GM23338 (cell line): ENCODE measurements around the gene DLGAP4. TPM values are rescaled to one million over a fixed set of nuclear protein-coding genes. Genes with fewer than 3 reads are reported as not detected.

Experiments
- ATAC-seq: fragments of 200-7000 bp; cut with Tn5 transposase; 3 replicates; pipeline ENCODE4 v1.9.1; 2020
- DNase-seq: peaks from one replicate; pipeline ENCODE4 v3.0.0-alpha.2; 2015; ENCODE audit warnings: low spot score
- H2AFZ ChIP-seq: fragments of 200-600 bp; sonication (generic); 2 replicates; pipeline ENCODE4 v1.8.0; 2016; ENCODE audit warnings: antibody characterized with exemption, mild to moderate bottlenecking, moderate library complexity
- H3F3A ChIP-seq: fragments of 200-600 bp; sonication (generic); replicated peaks from 2 replicates; pipeline ENCODE4 v1.8.0; 2017; ENCODE audit warnings: antibody characterized with exemption, mixed run types, low read depth
- H3K27ac ChIP-seq: fragments of 200-600 bp; sonication (generic); 2 replicates; pipeline ENCODE4 v1.6.1; 2016; ENCODE audit warnings: low read depth
- H3K27me3 ChIP-seq: fragments of 200-600 bp; sonication (generic); 2 replicates; pipeline ENCODE4 v1.8.0; 2016; ENCODE audit warnings: mild to moderate bottlenecking, mixed run types, moderate library complexity; ENCODE audit not compliant: insufficient read depth
- H3K36me3 ChIP-seq: fragments of 200-600 bp; sonication (generic); 2 replicates; pipeline ENCODE4 v1.8.0; 2016; ENCODE audit warnings: mild to moderate bottlenecking; ENCODE audit not compliant: insufficient read depth
- H3K4me1 ChIP-seq: fragments of 200-600 bp; sonication (generic); 2 replicates; pipeline ENCODE4 v1.8.0; 2016; ENCODE audit warnings: mild to moderate bottlenecking, moderate library complexity; ENCODE audit not compliant: insufficient read depth
- H3K4me2 ChIP-seq: fragments of 200-600 bp; sonication (generic); 2 replicates; pipeline ENCODE4 v1.7.1; 2017; ENCODE audit warnings: mixed run types
- H3K4me3 ChIP-seq: fragments of 200-600 bp; sonication (generic); 2 replicates; pipeline ENCODE4 v1.6.1; 2016; ENCODE audit warnings: mixed run types
- H3K79me2 ChIP-seq: fragments of 200-600 bp; sonication (generic); replicated peaks from 2 replicates; pipeline ENCODE4 v1.8.0; 2017; ENCODE audit warnings: mild to moderate bottlenecking; ENCODE audit not compliant: insufficient read depth
- H3K9me2 ChIP-seq: fragments of 200-600 bp; sonication (generic); 2 replicates; pipeline ENCODE4 v1.8.0; 2017; ENCODE audit not compliant: insufficient read depth
- H4K20me1 ChIP-seq: fragments of 200-600 bp; sonication (generic); replicated peaks from 2 replicates; pipeline ENCODE4 v1.8.0; 2017; ENCODE audit warnings: mild to moderate bottlenecking; ENCODE audit not compliant: insufficient read depth
- H3K27ac Mint-ChIP-seq: 2 replicates; pipeline ENCODE4 v1.8.0; 2020; ENCODE audit warnings: inconsistent platforms, mild to moderate bottlenecking, moderate library complexity, mixed read lengths
- H3K27me3 Mint-ChIP-seq: 3 replicates; pipeline ENCODE4 v1.8.0; 2022; ENCODE audit warnings: low read depth, mild to moderate bottlenecking, moderate library complexity, mixed read lengths, inconsistent platforms; ENCODE audit not compliant: insufficient read depth, poor library complexity
- H3K36me3 Mint-ChIP-seq: 3 replicates; pipeline ENCODE4 v1.8.0; 2021; ENCODE audit warnings: low read depth, mild to moderate bottlenecking, inconsistent platforms, moderate library complexity, mixed read lengths
- H3K4me1 Mint-ChIP-seq: 3 replicates; pipeline ENCODE4 v1.8.0; 2020; ENCODE audit warnings: mild to moderate bottlenecking, inconsistent platforms, mixed read lengths
- H3K4me3 Mint-ChIP-seq: 3 replicates; pipeline ENCODE4 v1.8.0; 2021; ENCODE audit warnings: moderate library complexity, mild to moderate bottlenecking, inconsistent platforms, mixed read lengths
- H3K9me3 Mint-ChIP-seq: 3 replicates; pipeline ENCODE4 v1.8.0; 2020; ENCODE audit warnings: moderate library complexity, mild to moderate bottlenecking, inconsistent platforms, mixed read lengths
- JUNB ChIP-seq: IDR thresholded peaks from one replicate; pipeline ENCODE4 v1.6.1; 2016; ENCODE audit warnings: antibody characterized with exemption; ENCODE audit not compliant: unreplicated experiment
- NANOG ChIP-seq: IDR thresholded peaks from 2 replicates; pipeline ENCODE4 v1.6.1; 2016; ENCODE audit warnings: antibody characterized with exemption, borderline replicate concordance
- REST ChIP-seq: IDR thresholded peaks from one replicate; pipeline ENCODE4 v1.6.1; 2018; ENCODE audit warnings: antibody characterized with exemption; ENCODE audit not compliant: unreplicated experiment
- STAT1 ChIP-seq: IDR thresholded peaks from one replicate; pipeline ENCODE4 v1.6.1; 2016; ENCODE audit warnings: antibody characterized with exemption; ENCODE audit not compliant: unreplicated experiment
- polyA plus RNA-seq: library from polyadenylated mRNA; unstranded; fragments of >200 nt; fragmentation: Nextera tagmentation; extraction: Ambion mirVana; gene quantifications from 2 replicates; pipeline ENCODE4 v1.2.1, GENCODE V29; 2016
- total RNA-seq: library from RNA; depleted of rRNA; stranded (reverse); fragments of >200 nt; shearing (Covaris generic); gene quantifications from 2 replicates; pipeline ENCODE4 v1.2.3, GENCODE V29; 2014
- TF ChIP-seq, protein P1 (sequence below): fragments of 250-450 bp; sonication (Bioruptor Pico); IDR thresholded peaks from 2 replicates; pipeline ENCODE4 v1.5.0; 2020; ENCODE audit warnings: mild to moderate bottlenecking, moderate library complexity

Gene DLGAP4
- total and polyA plus RNA-seq, 2 experiments from 2014 or later = 46.1 to 52.2 TPM

DNA sequence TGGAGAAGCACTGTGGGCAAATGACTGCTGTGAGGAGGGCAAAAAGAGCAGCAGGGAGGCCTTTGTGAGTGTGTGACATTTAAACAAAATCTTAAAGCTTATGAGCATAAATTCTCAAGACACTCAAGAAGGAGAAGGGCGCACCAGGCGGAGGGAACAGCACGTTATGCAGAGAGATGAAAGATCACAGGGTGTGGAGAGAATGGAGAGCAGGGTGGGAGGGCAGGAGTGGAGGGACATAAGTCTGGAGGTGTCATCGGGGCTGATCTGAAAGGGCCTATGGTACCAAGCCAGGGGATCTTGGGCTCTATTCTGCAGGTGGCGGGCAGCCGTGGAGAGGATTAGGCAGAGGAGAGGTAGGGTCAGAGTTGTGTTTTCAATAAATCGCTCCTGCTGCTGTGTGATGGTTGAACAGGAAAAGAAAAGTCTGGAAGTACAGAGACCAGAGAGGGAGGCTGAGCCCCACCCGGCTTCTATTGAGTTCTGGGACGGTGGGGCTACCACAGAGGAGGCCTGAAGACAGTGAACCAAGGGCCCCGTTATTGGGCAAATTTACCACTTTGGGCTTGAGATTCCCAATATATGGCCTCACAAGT lies 24.3 kb upstream of the DLGAP4 start (continued):
- TF ChIP-seq REST = no peak

DNA sequence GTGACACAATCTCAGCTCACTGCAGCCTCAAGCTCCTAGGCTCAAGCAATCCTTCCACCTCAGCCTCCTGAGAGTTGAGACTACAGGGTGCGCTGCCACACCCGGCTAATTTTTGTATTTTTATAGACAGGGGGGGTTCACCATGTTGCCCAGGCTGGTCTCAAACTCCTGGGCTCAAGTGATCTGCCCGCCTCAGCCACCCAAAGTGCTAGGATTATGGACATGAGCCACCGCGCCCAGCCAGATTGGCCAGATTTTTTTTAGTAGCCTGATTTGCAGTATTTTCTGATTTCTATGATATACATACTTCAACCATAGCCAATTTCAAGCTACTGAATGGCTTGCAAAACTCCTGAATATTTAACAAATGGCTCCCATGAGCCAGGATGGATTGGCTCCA lies 21.4 kb upstream of the DLGAP4 start:
- no peaks in the 10 kb centered on the region for H3K4me1 Mint-ChIP-seq
- no peaks in the 10 kb centered on the region for H3K36me3 Mint-ChIP-seq
- no peak overlapping the region for H3K4me2 ChIP-seq
- no peaks in the 10 kb centered on the region for H3K9me2 ChIP-seq
- no peaks in the 10 kb centered on the region for H3K36me3 ChIP-seq
- TF ChIP-seq REST (no peak), JUNB (no peak), NANOG (no peak), STAT1 (no peak)
- TF ChIP-seq, protein P1, sequence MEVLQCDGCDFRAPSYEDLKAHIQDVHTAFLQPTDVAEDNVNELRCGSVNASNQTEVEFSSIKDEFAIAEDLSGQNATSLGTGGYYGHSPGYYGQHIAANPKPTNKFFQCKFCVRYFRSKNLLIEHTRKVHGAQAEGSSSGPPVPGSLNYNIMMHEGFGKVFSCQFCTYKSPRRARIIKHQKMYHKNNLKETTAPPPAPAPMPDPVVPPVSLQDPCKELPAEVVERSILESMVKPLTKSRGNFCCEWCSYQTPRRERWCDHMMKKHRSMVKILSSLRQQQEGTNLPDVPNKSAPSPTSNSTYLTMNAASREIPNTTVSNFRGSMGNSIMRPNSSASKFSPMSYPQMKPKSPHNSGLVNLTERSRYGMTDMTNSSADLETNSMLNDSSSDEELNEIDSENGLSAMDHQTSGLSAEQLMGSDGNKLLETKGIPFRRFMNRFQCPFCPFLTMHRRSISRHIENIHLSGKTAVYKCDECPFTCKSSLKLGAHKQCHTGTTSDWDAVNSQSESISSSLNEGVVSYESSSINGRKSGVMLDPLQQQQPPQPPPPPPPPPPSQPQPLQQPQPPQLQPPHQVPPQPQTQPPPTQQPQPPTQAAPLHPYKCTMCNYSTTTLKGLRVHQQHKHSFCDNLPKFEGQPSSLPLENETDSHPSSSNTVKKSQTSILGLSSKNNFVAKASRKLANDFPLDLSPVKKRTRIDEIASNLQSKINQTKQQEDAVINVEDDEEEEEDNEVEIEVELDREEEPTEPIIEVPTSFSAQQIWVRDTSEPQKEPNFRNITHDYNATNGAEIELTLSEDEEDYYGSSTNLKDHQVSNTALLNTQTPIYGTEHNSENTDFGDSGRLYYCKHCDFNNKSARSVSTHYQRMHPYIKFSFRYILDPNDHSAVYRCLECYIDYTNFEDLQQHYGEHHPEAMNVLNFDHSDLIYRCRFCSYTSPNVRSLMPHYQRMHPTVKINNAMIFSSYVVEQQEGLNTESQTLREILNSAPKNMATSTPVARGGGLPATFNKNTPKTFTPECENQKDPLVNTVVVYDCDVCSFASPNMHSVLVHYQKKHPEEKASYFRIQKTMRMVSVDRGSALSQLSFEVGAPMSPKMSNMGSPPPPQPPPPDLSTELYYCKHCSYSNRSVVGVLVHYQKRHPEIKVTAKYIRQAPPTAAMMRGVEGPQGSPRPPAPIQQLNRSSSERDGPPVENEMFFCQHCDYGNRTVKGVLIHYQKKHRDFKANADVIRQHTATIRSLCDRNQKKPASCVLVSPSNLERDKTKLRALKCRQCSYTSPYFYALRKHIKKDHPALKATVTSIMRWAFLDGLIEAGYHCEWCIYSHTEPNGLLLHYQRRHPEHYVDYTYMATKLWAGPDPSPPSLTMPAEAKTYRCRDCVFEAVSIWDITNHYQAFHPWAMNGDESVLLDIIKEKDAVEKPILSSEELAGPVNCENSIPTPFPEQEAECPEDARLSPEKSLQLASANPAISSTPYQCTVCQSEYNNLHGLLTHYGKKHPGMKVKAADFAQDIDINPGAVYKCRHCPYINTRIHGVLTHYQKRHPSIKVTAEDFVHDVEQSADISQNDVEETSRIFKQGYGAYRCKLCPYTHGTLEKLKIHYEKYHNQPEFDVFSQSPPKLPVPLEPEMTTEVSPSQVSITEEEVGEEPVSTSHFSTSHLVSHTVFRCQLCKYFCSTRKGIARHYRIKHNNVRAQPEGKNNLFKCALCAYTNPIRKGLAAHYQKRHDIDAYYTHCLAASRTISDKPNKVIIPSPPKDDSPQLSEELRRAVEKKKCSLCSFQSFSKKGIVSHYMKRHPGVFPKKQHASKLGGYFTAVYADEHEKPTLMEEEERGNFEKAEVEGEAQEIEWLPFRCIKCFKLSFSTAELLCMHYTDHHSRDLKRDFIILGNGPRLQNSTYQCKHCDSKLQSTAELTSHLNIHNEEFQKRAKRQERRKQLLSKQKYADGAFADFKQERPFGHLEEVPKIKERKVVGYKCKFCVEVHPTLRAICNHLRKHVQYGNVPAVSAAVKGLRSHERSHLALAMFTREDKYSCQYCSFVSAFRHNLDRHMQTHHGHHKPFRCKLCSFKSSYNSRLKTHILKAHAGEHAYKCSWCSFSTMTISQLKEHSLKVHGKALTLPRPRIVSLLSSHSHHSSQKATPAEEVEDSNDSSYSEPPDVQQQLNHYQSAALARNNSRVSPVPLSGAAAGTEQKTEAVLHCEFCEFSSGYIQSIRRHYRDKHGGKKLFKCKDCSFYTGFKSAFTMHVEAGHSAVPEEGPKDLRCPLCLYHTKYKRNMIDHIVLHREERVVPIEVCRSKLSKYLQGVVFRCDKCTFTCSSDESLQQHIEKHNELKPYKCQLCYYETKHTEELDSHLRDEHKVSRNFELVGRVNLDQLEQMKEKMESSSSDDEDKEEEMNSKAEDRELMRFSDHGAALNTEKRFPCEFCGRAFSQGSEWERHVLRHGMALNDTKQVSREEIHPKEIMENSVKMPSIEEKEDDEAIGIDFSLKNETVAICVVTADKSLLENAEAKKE = no peak
- 0 out of 3 replicates have a peak, but pooled peaks cover 3% of the 10 kb centered on the region for H3K9me3 Mint-ChIP-seq
- no peaks in the 10 kb centered on the region for H3K4me1 ChIP-seq
- H3F3A ChIP-seq = no peaks in the 10 kb centered on the region
- H3K27me3 Mint-ChIP-seq = no peaks in the 10 kb centered on the region
- no peaks in the 10 kb centered on the region for H3K79me2 ChIP-seq
- H2AFZ ChIP-seq = no peak overlapping the region
- no peak for ATAC-seq
- no peak for DNase-seq
- no peaks in the 10 kb centered on the region for H3K27me3 ChIP-seq
- H3K27ac ChIP-seq = no peak overlapping the region
- no peaks in the 10 kb centered on the region for H4K20me1 ChIP-seq
- H3K27ac Mint-ChIP-seq = no peak overlapping the region
- no peak overlapping the region for H3K4me3 Mint-ChIP-seq
- H3K4me3 ChIP-seq = no peak overlapping the region
